HG03108 (cell line): ENCODE measurements around the gene COG1.

Experiments
- ATAC-seq: cut with Tn5 transposase; IDR thresholded peaks from one replicate; pipeline ENCODE4 v1.9.1; 2021; ENCODE audit warnings: moderate library complexity; ENCODE audit not compliant: unreplicated experiment

COG1 gene

GRCh38 chr17:73197161-73197560 lies 4.3 kb downstream of the COG1 start:
- no peak for ATAC-seq

GRCh38 chr17:73198201-73198929 lies 5.5 kb downstream of the COG1 start:
- no peak for ATAC-seq

GRCh38 chr17:73198930-73199260 lies 6.0 kb downstream of the COG1 start:
- ATAC-seq, result no peak

GRCh38 chr17:73199751-73200317 lies 7.0 kb downstream of the COG1 start:
- ATAC-seq, result no peak

GRCh38 chr17:73200476-73200875 lies 7.6 kb downstream of the COG1 start:
- no peak for ATAC-seq

- no peak for ATAC-seq
Observed at GRCh38 chr17:73201215-73202069, 8.6 kb downstream of the COG1 start.

- no peak for ATAC-seq
Observed at GRCh38 chr17:73203135-73203787, 10.4 kb downstream of the COG1 start.

- ATAC-seq, result no peak
Observed at GRCh38 chr17:73203788-73204479, 11.1 kb downstream of the COG1 start.

GRCh38 chr17:73205459-73205961 lies 12.7 kb downstream of the COG1 start:
- no peak for ATAC-seq

- ATAC-seq, result no peak
Observed at GRCh38 chr17:73208139-73208827, 15.4 kb downstream of the COG1 start.

- no peak for ATAC-seq
Observed at GRCh38 chr17:73209436-73209835, 16.6 kb downstream of the COG1 start.

- no peak for ATAC-seq
Observed at GRCh38 chr17:73210002-73210678, 17.3 kb downstream of the COG1 start.

- no peak for ATAC-seq
Observed at GRCh38 chr17:73211745-73212144, 18.9 kb downstream of the COG1 start.

GRCh38 chr17:73214008-73214407 lies 21.2 kb downstream of the COG1 start:
- ATAC-seq, result no peak

- ATAC-seq, result no peak
Observed at GRCh38 chr17:73214851-73215250, 22.0 kb downstream of the COG1 start.

GRCh38 chr17:73215447-73215846 lies 22.6 kb downstream of the COG1 start:
- no peak for ATAC-seq

- ATAC-seq, result no peak
Observed at GRCh38 chr17:73223626-73224230, 30.9 kb downstream of the COG1 start.

- no peak for ATAC-seq
Observed at GRCh38 chr17:73224237-73224636, 31.4 kb downstream of the COG1 start.

GRCh38 chr17:73224663-73225305 lies 31.9 kb downstream of the COG1 start:
- ATAC-seq, result no peak
